HFFc6 (cell line): Measurements from ENCODE around the gene MPRIP. TPM values are rescaled to one million over a fixed set of nuclear protein-coding genes. Genes with fewer than 3 reads are reported as not detected.

ENCODE experiments used
- DNase-seq: peaks from one replicate; pipeline ENCODE4 v3.0.0-alpha.2; 2018
- H3K27ac Mint-ChIP-seq: 2 replicates; pipeline ENCODE4 v1.8.0; 2020; ENCODE audit warnings: mild to moderate bottlenecking, mixed read lengths
- H3K27me3 Mint-ChIP-seq: 2 replicates; pipeline ENCODE4 v1.8.0; 2021; ENCODE audit warnings: mild to moderate bottlenecking, moderate library complexity, mixed read lengths; ENCODE audit not compliant: insufficient read depth
- H3K36me3 Mint-ChIP-seq: 2 replicates; pipeline ENCODE4 v1.8.0; 2021; ENCODE audit warnings: low read depth, mixed read lengths
- H3K4me1 Mint-ChIP-seq: 2 replicates; pipeline ENCODE4 v1.8.0; 2020; ENCODE audit warnings: low read depth, mixed read lengths
- H3K4me3 Mint-ChIP-seq: 2 replicates; pipeline ENCODE4 v1.8.0; 2020; ENCODE audit warnings: mild to moderate bottlenecking, moderate library complexity, mixed read lengths
- H3K9me3 Mint-ChIP-seq: 2 replicates; pipeline ENCODE4 v1.8.0; 2020; ENCODE audit warnings: mild to moderate bottlenecking, mixed read lengths
- total RNA-seq, 6 experiments: library from RNA; stranded (reverse); fragmentation: NEBNext Ultra II Directional; extraction: Animal tissue kit (Norgen Biotek cat#: 25700); gene quantifications; 2 replicates in 1 of 6; 3 replicates in 5 of 6; pipeline ENCODE4 v1.2.3, GENCODE V29; 2021
- TF ChIP-seq, protein P1 (sequence below): fragments of 200-600 bp; sonication (generic); IDR thresholded peaks from 2 replicates; pipeline ENCODE4 v1.5.0; 2021; ENCODE audit warnings: antibody characterized with exemption, mild to moderate bottlenecking

MPRIP gene
- total RNA-seq, 6 experiments from 2014 or later, result 350 to 409 (median 372) TPM

DNA sequence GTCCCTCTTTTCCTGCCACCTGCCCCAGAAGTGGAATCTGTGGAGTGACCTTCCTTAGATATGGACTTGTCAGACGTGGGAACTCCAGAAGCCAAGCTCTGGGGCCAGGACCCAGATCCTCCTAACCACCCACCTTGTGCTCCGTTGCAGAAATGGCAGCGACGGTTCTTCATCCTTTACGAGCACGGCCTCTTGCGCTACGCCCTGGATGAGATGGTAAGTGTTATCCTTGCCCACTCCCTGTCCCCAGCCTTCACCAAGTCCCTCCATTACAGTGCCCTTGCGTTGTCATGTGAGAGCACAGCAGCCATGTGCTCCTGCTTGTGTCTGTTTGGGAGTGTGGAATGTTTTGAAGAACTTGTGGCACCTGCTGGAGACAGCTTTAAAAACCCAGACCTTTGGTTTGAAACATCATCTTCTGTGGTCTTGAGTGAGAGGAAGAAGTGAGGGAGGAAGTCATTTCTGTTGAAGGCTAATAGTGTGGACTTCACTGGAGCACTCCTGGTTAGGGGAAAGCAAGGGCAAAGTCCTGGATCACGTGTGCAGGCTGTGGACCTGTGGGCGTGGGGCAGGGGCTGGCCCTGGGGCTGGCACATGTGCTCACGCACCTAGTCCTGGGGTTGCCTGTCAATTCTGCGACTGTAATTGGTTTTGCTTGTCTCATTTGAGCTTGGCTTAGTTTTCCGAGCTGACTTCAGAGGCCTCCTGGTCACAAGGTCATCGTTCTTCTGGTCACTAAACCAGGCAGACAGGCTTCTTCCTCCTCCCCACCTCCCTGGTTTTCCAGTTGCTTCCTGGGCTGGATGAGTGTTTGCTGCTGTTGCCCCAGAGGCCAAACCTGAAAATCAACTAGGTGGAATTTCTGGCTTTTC, 35.8 kb downstream of the MPRIP start:
- H3K27ac Mint-ChIP-seq, result peak overlapping the region; percentile 46
- peaks cover 33% of the 10 kb centered on the region; the same call in 1 of the 2 replicates for H3K36me3 Mint-ChIP-seq
- no peak overlapping the region for H3K4me3 Mint-ChIP-seq
- peaks cover 3% of the 10 kb centered on the region for H3K27me3 Mint-ChIP-seq
- no peaks in the 10 kb centered on the region for H3K9me3 Mint-ChIP-seq
- DNase-seq, result no peak
- TF ChIP-seq, protein P1, sequence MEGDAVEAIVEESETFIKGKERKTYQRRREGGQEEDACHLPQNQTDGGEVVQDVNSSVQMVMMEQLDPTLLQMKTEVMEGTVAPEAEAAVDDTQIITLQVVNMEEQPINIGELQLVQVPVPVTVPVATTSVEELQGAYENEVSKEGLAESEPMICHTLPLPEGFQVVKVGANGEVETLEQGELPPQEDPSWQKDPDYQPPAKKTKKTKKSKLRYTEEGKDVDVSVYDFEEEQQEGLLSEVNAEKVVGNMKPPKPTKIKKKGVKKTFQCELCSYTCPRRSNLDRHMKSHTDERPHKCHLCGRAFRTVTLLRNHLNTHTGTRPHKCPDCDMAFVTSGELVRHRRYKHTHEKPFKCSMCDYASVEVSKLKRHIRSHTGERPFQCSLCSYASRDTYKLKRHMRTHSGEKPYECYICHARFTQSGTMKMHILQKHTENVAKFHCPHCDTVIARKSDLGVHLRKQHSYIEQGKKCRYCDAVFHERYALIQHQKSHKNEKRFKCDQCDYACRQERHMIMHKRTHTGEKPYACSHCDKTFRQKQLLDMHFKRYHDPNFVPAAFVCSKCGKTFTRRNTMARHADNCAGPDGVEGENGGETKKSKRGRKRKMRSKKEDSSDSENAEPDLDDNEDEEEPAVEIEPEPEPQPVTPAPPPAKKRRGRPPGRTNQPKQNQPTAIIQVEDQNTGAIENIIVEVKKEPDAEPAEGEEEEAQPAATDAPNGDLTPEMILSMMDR, result no peak
- peaks cover 62% of the 10 kb centered on the region for H3K4me1 Mint-ChIP-seq

DNA sequence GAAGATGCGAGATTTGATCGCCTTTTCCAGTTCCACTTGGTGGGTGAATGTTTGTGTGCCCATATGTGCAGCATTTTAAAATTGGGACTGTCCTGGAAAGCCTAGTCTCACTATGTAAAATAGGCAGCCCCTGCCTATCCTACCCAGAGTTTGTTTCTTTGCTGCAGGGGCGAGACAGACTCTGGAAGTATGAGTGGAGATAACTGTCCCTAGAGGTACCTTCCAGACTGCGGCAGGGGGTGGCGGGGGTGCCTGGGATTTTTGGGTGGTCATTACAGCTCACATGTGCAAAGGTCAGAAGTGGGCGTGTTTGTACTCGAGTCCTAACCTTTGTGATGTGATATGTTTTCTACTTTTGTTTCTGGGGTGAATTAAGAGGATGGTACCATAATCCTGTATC, 36.6 kb downstream of the MPRIP start:
- Mint-ChIP-seq H3K4me3 (no peak overlapping the region), H3K27ac (0 out of 2 replicates have a peak overlapping the region, but pooled peaks have one; percentile 46), H3K9me3 (no peaks in the 10 kb centered on the region), H3K4me1 (peaks cover 55% of the 10 kb centered on the region), H3K27me3 (peaks cover 3% of the 10 kb centered on the region), H3K36me3 (peaks cover 30% of the 10 kb centered on the region; the same call in 1 of the 2 replicates)
- DNase-seq, result no peak
- TF ChIP-seq, protein P1, result no peak

DNA sequence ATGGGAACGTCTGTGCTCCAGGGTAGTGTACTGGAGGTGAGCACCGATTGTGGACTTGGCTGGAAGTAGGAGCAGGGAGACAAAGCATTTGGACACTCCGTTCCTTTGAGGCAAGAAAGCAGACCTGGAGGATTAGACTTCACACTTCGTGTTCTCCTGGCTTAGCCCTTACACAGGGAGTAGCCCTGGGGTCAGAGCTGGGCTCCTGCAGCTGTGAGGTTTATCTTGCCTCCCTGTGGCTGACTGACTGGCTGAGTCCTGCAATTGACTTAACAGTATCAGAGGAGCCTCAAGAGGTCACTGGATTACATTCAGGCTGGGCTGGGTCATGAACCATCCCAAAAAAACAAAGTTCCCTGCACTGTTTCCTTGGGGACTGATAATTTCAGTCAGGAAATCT, 37.1 kb downstream of the MPRIP start:
- TF ChIP-seq, protein P1, result no peak
- DNase-seq, result no peak
- Mint-ChIP-seq H3K27ac (no peak overlapping the region), H3K9me3 (no peaks in the 10 kb centered on the region), H3K27me3 (peaks cover 3% of the 10 kb centered on the region), H3K36me3 (peaks cover 30% of the 10 kb centered on the region; the same call in 1 of the 2 replicates), H3K4me1 (peaks cover 49% of the 10 kb centered on the region), H3K4me3 (no peak overlapping the region)

DNA sequence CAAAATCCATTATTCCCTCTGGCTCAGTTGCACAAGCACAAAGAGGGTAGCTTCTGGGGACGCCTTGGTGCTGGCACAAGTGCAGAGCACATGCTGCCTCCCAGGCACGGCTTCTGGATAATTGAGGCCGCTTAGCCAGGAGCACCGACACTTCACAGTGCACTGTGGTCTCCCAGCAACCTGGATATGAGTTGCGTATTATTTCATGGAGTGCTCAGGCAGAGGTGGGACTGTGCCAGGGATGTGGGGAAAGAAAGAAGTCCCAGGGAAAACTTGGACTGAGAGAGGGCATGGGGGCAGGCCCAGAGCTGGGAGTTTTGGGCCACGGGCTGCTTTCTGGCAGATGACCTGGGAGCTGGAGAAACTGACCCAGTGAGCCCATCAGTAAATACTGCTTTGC, 37.5 kb downstream of the MPRIP start:
- peaks cover 45% of the 10 kb centered on the region for H3K4me1 Mint-ChIP-seq
- TF ChIP-seq, protein P1, result no peak
- no peak overlapping the region for H3K27ac Mint-ChIP-seq
- peaks cover 3% of the 10 kb centered on the region for H3K27me3 Mint-ChIP-seq
- H3K9me3 Mint-ChIP-seq, result no peaks in the 10 kb centered on the region
- no peak for DNase-seq
- H3K36me3 Mint-ChIP-seq, result peaks cover 30% of the 10 kb centered on the region; the same call in 1 of the 2 replicates
- no peak overlapping the region for H3K4me3 Mint-ChIP-seq

DNA sequence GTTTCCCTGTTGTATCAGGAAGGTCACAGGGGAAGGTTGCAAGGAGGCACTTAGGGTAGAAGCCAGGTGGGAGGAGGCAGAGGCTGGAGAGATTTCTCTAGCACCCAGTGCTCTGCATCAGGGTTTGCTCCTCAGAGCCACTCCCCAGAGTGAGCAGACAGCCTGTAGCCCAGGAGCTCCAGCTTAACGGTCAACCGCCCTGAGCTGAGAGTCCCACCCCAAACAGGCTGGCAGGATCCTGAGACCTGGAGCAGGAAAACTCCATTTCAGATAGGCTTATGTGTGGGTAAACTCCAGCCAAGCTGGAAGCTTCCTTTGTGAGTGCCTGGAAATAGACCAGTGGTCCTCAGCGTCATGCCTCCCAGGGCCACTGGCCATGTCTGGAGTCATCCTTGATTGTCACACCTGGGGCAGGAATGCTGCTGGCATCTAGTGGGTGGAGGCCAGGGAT, 37.9 kb downstream of the MPRIP start:
- DNase-seq, result no peak
- Mint-ChIP-seq H3K4me3 (no peak overlapping the region), H3K36me3 (peaks cover 30% of the 10 kb centered on the region; the same call in 1 of the 2 replicates), H3K9me3 (no peaks in the 10 kb centered on the region), H3K27me3 (peaks cover 3% of the 10 kb centered on the region), H3K27ac (no peak overlapping the region), H3K4me1 (peaks cover 41% of the 10 kb centered on the region)
- TF ChIP-seq, protein P1, result no peak
